ENCODE data around the gene PCYOX1L. TPM values are rescaled to one million over a fixed set of nuclear protein-coding genes. Genes with fewer than 3 reads are reported as not detected.

PCYOX1L gene
- total RNA-seq, 1 experiment from 2014 or later: 15.3 TPM

DNA sequence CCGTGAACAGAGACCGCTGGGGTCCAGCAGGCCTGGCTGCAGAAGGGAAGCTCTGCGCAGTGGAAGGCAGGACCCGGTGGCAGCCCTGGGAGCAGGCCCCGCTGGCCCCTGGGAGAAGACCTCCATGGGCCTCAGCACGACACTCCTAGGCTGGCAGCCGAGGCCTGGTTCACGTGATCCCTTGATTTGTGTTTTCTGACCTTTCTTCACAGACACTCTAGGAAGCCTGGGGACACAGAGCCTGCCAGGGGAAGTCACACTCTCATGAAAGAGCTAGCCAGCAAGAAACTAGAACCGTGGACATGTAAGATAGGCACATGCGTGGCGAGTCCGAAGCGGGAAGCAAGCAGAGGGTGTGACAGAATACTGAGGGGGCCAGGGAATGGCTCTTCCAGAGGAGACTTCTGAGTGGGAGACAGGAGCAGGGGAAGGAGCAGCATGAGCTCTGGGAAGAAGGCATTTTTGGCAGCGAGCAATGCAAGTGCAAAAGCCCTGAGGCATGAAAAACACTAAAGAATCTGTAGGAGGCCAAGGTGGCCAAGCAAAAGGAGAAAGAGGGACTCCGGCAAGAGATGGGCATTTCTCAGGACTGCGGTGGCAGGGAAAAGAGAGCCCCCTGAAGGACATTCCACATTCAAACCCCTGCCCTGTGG, 47.8 kb downstream of the PCYOX1L start:
- H4K20me1 ChIP-seq (ENCODE audit: control insufficient read depth, insufficient read depth, insufficient read length): no peaks in the 10 kb centered on the region
- H4K91ac ChIP-seq (ENCODE audit: insufficient read length, low read depth, low read length): no peak overlapping the region
- TF ChIP-seq, protein P1, sequence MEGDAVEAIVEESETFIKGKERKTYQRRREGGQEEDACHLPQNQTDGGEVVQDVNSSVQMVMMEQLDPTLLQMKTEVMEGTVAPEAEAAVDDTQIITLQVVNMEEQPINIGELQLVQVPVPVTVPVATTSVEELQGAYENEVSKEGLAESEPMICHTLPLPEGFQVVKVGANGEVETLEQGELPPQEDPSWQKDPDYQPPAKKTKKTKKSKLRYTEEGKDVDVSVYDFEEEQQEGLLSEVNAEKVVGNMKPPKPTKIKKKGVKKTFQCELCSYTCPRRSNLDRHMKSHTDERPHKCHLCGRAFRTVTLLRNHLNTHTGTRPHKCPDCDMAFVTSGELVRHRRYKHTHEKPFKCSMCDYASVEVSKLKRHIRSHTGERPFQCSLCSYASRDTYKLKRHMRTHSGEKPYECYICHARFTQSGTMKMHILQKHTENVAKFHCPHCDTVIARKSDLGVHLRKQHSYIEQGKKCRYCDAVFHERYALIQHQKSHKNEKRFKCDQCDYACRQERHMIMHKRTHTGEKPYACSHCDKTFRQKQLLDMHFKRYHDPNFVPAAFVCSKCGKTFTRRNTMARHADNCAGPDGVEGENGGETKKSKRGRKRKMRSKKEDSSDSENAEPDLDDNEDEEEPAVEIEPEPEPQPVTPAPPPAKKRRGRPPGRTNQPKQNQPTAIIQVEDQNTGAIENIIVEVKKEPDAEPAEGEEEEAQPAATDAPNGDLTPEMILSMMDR (conservative IDR thresholded peaks at IDR 0.05): no peak
- no peaks in the 10 kb centered on the region for H3K27me3 ChIP-seq (ENCODE audit: insufficient read depth, low read length)
- H2BK120ac ChIP-seq (ENCODE audit: low read depth, low read length, poor library complexity, severe bottlenecking): no peak overlapping the region
- H3K27me3 Mint-ChIP-seq (ENCODE audit: low read depth): no peaks in the 10 kb centered on the region
- H3K4ac ChIP-seq (ENCODE audit: low read depth, low read length): no peak overlapping the region
- H3K23ac ChIP-seq (ENCODE audit: insufficient read length, low read depth, low read length): no peak overlapping the region
- H3K23me2 ChIP-seq (ENCODE audit: insufficient read length, low read depth, low read length, poor library complexity, severe bottlenecking): no peaks in the 10 kb centered on the region
- no peaks in the 10 kb centered on the region for H3K79me2 ChIP-seq (ENCODE audit: insufficient read depth, low read length)
- H4K8ac ChIP-seq (replicated peaks; ENCODE audit: insufficient read length, low read depth, low read length): no peak overlapping the region
- no peaks in the 10 kb centered on the region; the same call in 1 of the 2 replicates for H3K4me1 ChIP-seq (ENCODE audit: insufficient read depth, low read length)
- no peak overlapping the region for H3K56ac ChIP-seq (ENCODE audit: insufficient read length, low read depth, low read length)
- H3K9me3 Mint-ChIP-seq: no peaks in the 10 kb centered on the region
- H3K18ac ChIP-seq (ENCODE audit: insufficient read length, low read depth, low read length): no peak overlapping the region
- no peak overlapping the region for H3K27ac ChIP-seq (ENCODE audit: insufficient read length, low read depth, low read length)
- no peaks in the 10 kb centered on the region for H3K9me3 ChIP-seq (ENCODE audit: control insufficient read depth, low read depth, low read length)
- no peak overlapping the region for H3T11ph ChIP-seq (ENCODE audit: low read length)
- no peak overlapping the region for H2BK5ac ChIP-seq (ENCODE audit: insufficient read length, low read length)
- H2AK5ac ChIP-seq (ENCODE audit: insufficient read length, low read length): no peak overlapping the region
- H3K36me3 Mint-ChIP-seq (ENCODE audit: insufficient read depth in 1 of 3, low read depth in 3 of 3): no peaks in the 10 kb centered on the region
- no peak overlapping the region for H3K4me3 Mint-ChIP-seq
- no peak overlapping the region for H2BK15ac ChIP-seq (ENCODE audit: low read depth, low read length)
- H3K9ac ChIP-seq (ENCODE audit: extremely low read depth, insufficient read length, low read length): no peak overlapping the region
- H3K4me1 Mint-ChIP-seq: peaks cover 34 to 60% of the 10 kb centered on the region in 2 experiments
- H4K5ac ChIP-seq (ENCODE audit: insufficient read length, low read depth, low read length): no peak overlapping the region
- H3K79me1 ChIP-seq (ENCODE audit: insufficient read depth, low read depth, low read length, poor library complexity, severe bottlenecking): no peaks in the 10 kb centered on the region
- H2BK12ac ChIP-seq (ENCODE audit: insufficient read length, low read depth, low read length): no peak overlapping the region
- H3K14ac ChIP-seq (ENCODE audit: insufficient read depth, low read length): no peak overlapping the region; the same call in 1 of the 2 replicates
- no peak for DNase-seq
- H2BK20ac ChIP-seq (ENCODE audit: low read depth, low read length, poor library complexity, severe bottlenecking): no peak overlapping the region
- no peak overlapping the region for H2AFZ ChIP-seq (ENCODE audit: low read length)
- H3K4me2 ChIP-seq (ENCODE audit: insufficient read depth, insufficient read length, low read length): no peak overlapping the region
- whole genome bisulfite sequencing (ENCODE audit: extremely low coverage, insufficient read length, low lambda C conversion rate): no CpG with 5 or more reads among the region's 16 CpGs
- H3K27ac Mint-ChIP-seq: peak overlapping the region in 2 of 3 experiments; percentile 49 to 74; a peak in 3 of 7 replicates

All from H9 (cell line).